Subcutaneous adipose tissue (tissue), 4 donors: Measurements from ENCODE around the gene ZNF878. TPM values are rescaled to one million over a fixed set of nuclear protein-coding genes. Genes with fewer than 3 reads are reported as not detected.

Experiments
- total RNA-seq, 4 donors: library from RNA; depleted of rRNA; stranded (reverse); fragments of >200 nt; gene quantifications; one replicate each; pipeline ENCODE4 v1.1.0, GENCODE V29; 2016
- TF ChIP-seq, protein P1 (sequence below): fragments of 450-650 bp; IDR thresholded peaks from one replicate; pipeline ENCODE4 v1.5.1; 2016; ENCODE audit warnings: low read depth, mild to moderate bottlenecking, control low read depth, antibody characterized with exemption, moderate library complexity

ZNF878 gene
- total RNA-seq, 4 donors from 2014 or later = 0.44 TPM; not detected in 3

DNA sequence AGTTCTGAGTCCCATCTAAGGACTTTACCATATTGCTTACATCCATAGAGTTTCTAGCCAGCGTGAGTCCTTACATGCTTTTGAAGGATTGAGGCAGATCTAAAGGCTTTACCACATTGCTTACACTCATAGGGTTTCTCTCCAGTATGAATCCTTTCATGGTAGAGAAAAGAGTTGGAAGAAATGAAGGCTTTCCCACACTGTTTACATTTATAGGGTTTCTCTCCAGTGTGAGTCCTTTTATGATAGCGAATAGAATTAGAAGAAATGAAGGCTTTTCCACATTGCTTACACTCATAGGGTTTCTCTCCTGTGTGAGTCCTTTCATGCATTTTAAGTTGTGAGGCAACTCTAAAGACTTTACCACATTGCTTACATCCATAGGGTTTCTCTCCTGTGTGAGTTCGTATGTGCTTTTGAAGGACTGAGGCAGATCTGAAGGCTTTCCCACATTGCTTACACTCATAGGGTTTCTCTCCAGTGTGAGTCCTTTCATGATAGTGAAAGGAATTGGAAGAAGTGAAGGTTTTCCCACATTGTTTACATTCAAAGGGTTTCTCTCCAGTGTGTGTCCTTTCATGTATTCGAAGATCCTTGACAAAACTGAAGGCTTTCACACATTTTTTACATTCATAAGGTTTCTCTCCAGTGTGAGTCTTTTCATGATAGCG, 8.9 kb downstream of the ZNF878 start:
- TF ChIP-seq, protein P1, sequence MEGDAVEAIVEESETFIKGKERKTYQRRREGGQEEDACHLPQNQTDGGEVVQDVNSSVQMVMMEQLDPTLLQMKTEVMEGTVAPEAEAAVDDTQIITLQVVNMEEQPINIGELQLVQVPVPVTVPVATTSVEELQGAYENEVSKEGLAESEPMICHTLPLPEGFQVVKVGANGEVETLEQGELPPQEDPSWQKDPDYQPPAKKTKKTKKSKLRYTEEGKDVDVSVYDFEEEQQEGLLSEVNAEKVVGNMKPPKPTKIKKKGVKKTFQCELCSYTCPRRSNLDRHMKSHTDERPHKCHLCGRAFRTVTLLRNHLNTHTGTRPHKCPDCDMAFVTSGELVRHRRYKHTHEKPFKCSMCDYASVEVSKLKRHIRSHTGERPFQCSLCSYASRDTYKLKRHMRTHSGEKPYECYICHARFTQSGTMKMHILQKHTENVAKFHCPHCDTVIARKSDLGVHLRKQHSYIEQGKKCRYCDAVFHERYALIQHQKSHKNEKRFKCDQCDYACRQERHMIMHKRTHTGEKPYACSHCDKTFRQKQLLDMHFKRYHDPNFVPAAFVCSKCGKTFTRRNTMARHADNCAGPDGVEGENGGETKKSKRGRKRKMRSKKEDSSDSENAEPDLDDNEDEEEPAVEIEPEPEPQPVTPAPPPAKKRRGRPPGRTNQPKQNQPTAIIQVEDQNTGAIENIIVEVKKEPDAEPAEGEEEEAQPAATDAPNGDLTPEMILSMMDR = no peak

GRCh38 chr19:12042893-12043292, 9.9 kb downstream of the ZNF878 start:
- TF ChIP-seq, protein P1 = no peak

DNA sequence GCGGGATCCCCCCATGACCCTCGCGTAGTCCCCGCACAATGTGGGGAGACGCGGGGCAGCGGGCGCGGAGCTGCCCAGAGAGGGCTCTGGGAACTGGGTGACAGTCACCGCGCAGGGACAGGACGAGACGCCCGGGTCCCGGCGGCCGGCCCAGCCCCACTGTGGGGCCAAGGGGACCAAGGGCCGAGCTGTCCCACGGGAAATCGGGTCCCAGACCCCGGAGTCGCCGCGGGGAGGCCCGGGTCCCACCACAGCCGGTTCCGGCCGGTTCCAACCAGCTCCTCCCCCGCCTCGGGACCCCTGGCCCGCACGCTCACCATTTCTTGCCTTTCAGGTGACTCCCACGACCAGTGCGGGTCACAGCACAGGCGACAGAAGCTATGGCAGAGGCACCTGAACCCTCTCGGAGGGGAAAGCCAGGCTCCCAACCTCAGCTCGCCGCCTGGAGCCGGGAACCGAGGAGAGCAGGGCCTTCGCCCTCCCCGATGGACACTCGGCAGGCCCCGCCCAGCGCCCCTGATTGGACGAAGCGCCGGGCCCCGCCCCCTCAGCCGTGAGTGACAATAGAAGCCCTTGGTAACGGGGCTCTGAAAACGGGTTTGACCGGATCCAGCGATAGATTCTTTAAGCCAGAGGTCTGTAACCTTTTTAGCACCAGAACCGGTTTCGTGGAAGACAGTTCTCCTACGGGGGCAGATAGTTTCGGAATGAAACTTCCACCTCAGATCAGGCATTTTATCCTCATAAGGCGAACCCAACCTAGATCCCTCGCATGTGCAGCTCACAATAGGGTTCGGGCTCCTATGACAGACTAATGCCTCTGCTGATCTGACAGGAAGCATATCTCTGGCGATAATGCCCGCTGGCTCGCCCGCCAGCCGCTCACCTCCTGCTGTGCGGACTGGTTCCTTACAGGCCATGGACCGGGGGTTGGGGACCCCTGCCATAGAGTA, 17.3 kb downstream of the ZNF878 start, which contains the start of gene ZNF433:
TSS of gene ZNF433 (minus strand) at position 460 of the 953 bp plus-strand sequence. CDS start at position 320, 140 bp downstream.
- TF ChIP-seq, protein P1 = no peak

DNA sequence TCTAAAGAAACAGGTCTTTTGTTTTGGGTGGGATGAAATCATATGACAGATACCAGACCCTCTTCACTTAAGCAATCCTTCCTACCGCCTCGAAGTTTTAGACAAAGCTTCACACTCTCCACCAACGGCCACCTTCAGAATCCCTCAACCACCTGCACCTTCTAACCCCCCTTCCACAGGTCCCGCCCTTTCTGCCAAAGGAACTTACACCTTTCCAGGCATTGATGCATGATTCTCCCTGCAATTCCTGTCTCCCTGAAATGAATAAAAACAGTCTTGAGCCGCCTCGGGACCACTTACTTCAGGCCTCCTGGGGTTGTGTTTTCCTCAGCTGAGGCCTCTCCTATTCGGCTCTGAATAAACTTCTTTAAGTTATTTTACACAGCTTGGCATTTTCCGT, 18.1 kb downstream of the ZNF878 start:
- TF ChIP-seq, protein P1 = no peak

GRCh38 chr19:12034198-12034597, 18.6 kb downstream of the ZNF878 start:
- TF ChIP-seq, protein P1 = no peak

DNA sequence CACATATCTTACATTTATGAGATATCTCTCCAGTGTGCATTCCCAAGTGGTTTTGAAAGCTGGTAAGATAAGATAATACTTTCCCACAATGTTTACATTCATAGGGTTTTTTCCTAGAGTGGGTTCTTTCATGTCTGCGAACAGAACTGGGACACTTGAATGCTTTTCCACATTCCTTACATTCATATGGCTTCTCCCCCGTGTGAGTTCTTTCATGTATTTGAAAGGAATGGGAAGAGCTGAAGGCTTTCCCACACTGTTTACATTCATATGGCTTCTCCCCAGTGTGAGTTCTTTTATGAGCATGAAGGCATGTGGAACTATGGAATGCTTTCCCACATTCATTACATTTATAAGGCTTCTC, 37.0 kb downstream of the ZNF878 start:
- TF ChIP-seq, protein P1 = no peak
